GM20000 (cell line): Measurements from ENCODE around the gene TWIST2.

ENCODE experiments used
- DNase-seq: peaks from one replicate; pipeline ENCODE4 v3.0.0; 2012; ENCODE audit warnings: low spot score
- TF ChIP-seq, protein P1 (sequence below): IDR thresholded peaks from 2 replicates; pipeline ENCODE4 v1.5.1; 2012; ENCODE audit warnings: mild to moderate bottlenecking, control low read depth; ENCODE audit errors: extremely low read depth, missing control alignments

The TWIST2 gene

DNA sequence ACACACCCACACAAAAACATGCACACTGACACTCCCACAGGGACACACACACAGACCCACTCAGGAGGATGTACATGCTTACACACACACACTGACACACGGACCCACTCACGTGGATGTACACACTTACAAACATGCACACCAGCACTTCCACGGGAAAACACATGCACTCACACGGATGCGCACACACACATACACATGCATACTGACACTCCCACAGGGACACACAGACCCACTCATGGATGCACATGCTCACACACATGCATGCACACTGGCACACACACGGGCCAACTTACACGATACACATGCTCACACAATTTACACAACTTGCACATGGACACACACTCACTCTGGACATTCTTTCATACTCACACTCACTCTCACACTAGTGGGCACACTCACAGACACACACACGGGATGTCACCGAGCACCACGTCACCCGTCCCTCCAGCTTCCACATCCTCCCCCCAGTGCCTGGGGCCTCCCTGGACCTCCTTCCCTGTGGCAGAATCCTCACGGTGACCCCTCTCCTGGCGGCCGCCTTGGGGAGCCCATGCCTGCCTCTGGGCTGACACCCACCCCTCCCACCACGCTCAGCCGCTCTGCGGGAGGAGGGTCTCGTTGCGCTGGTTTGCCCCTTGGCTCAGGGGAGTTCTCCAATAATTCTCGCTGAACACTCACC is 58.5 kb downstream of the TWIST2 start:
- DNase-seq = no peak
- TF ChIP-seq, protein P1, sequence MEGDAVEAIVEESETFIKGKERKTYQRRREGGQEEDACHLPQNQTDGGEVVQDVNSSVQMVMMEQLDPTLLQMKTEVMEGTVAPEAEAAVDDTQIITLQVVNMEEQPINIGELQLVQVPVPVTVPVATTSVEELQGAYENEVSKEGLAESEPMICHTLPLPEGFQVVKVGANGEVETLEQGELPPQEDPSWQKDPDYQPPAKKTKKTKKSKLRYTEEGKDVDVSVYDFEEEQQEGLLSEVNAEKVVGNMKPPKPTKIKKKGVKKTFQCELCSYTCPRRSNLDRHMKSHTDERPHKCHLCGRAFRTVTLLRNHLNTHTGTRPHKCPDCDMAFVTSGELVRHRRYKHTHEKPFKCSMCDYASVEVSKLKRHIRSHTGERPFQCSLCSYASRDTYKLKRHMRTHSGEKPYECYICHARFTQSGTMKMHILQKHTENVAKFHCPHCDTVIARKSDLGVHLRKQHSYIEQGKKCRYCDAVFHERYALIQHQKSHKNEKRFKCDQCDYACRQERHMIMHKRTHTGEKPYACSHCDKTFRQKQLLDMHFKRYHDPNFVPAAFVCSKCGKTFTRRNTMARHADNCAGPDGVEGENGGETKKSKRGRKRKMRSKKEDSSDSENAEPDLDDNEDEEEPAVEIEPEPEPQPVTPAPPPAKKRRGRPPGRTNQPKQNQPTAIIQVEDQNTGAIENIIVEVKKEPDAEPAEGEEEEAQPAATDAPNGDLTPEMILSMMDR = no peak

DNA sequence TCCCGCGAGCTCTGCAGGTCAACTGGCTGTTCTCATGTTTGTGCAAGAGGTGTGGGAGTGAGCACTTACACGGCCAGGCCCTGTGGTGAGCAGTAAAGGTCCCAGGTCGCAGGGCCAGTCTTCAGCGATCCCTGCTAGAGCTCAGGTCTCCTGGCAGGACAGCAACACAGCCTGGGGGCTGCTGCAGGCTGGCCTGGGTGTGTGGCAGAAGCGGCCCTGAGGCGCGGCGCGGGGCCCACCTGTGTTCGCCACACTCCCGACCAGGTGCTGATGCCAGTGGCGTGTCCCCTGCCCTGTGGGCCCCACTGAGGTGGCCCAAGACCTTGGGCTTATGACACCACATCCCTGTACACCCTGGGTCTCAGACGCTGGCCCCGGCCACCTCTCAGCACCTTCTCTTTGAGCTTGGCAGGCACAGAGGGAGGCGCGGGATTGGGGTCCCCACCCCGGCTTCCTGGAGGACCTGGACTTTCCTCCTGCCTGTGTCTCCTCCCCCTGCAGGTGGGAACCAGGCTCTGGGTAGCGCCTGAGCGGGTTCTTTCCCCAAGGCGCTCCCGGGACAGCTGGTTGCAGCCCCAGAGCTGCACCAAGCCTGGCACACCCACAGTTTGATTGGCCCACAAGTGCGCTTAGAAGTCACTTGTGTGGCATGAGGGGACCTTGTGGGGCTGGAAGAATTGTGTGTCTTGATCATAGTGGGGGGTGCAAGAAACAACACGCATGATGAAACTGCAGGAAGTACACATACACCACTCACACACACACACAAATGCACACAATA is 59.2 kb downstream of the TWIST2 start:
- no peak for DNase-seq
- TF ChIP-seq, protein P1 = no peak

- DNase-seq = no peak
These were observed 59.9 kb downstream of the TWIST2 start for GRCh38 chr2:238907717-238908173.

GRCh38 chr2:238908960-238909951 is 61.4 kb downstream of the TWIST2 start:
- TF ChIP-seq, protein P1 = no peak
- DNase-seq = no peak

More at GRCh38 chr2:238907717-238908173, 59.9 kb downstream of the TWIST2 start:
- TF ChIP-seq, protein P1 = no peak

DNA sequence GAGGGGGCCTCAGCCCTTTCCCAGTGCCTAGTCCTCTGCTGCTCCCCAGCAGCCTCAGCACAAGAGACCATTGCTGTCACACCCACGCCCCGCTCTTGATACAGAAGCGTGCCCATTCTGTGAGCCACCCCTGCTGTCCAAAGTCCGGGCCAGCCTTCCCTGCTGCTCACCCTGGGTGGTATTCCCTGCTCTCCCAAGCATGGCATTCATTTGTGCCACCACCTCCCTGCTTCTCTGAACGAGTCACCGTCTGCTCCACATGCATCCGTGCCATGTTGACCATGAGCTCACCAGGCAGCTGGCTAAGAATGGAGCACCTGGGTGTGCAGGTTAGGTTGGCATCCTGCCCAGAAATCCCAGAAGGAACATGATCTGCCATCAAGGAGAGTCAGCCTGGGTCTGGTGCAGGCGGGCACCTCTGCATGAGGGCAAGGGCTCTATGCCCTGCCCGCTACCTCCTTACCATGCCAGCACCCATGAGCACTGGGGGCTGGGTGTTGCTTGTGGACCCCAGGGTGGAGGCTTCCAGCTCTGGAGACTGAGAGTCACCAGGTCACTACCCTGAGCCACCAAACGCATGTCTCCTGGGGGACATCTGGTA is 63.0 kb downstream of the TWIST2 start:
- no peak for DNase-seq
- TF ChIP-seq, protein P1 = no peak

- TF ChIP-seq, protein P1 = no peak
- DNase-seq = no peak
These were observed 63.7 kb downstream of the TWIST2 start for GRCh38 chr2:238911376-238912227.
